ENCODE measurements around the gene IKBKE.

- TF ChIP-seq CTCF (IDR thresholded peaks at IDR 0.05) (no peak), POLR2A (IDR thresholded peaks at IDR 0.05) (no peak)
Measured at GRCh38 chr1:206464456-206464964, 5.8 kb upstream of the IKBKE start.

All from thyroid gland (tissue), 4 donors.